SU-DHL-6 (cell line): ENCODE data around the gene TMEM8B.
"Not testable (repeated sequence)": the region's sequence is repeated elsewhere in the genome, so short reads cannot be mapped to it uniquely, and the experiment has no call there.

Source experiments
- H2AFZ ChIP-seq: fragments of 200-600 bp; sonication (generic); 2 replicates; pipeline ENCODE4 v1.6.1; 2014; ENCODE audit warnings: low read depth, mild to moderate bottlenecking, moderate library complexity, mixed read lengths, antibody characterized with exemption, low read length; ENCODE audit not compliant: severe bottlenecking
- H3F3A ChIP-seq: fragments of 200-600 bp; shearing (Covaris generic); 2 replicates; pipeline ENCODE4 v1.6.0; 2016; ENCODE audit warnings: antibody characterized with exemption, mild to moderate bottlenecking; ENCODE audit not compliant: insufficient read depth
- H3K27ac ChIP-seq: fragments of 200-600 bp; sonication (generic); 2 replicates; pipeline ENCODE4 v1.5.1; 2016; ENCODE audit warnings: low read depth, mild to moderate bottlenecking, low read length, moderate library complexity, mixed read lengths
- H3K27me3 ChIP-seq: fragments of 200-600 bp; sonication (generic), shearing (Covaris generic); 2 replicates; pipeline ENCODE4 v1.6.0; 2014; ENCODE audit warnings: mild to moderate bottlenecking, low read length
- H3K36me3 ChIP-seq: fragments of 200-600 bp; sonication (generic); 2 replicates; pipeline ENCODE4 v1.6.1; 2014; ENCODE audit warnings: mild to moderate bottlenecking, low read length, mixed read lengths
- H3K4me2 ChIP-seq: fragments of 300-600, 200-600 bp; shearing (Covaris generic), sonication (generic); 2 replicates; pipeline ENCODE4 v1.6.0; 2014; ENCODE audit warnings: low read length, low read depth, mild to moderate bottlenecking; ENCODE audit not compliant: poor library complexity, severe bottlenecking
- H3K4me3 ChIP-seq: fragments of 200-600 bp; sonication (generic); 2 replicates; pipeline ENCODE4 v1.5.1; 2014; ENCODE audit warnings: antibody characterized with exemption, low read length, mild to moderate bottlenecking, mixed read lengths; ENCODE audit not compliant: insufficient read depth, poor library complexity, severe bottlenecking
- H3K79me2 ChIP-seq: fragments of 200-600 bp; sonication (generic); 2 replicates; pipeline ENCODE4 v1.6.1; 2014; ENCODE audit warnings: mild to moderate bottlenecking, low read length, moderate library complexity; ENCODE audit not compliant: insufficient read depth
- H3K9ac ChIP-seq: fragments of 200-600 bp; sonication (generic); 2 replicates; pipeline ENCODE4 v1.7.0; 2014; ENCODE audit warnings: mild to moderate bottlenecking, low read length
- H3K9me2 ChIP-seq: fragments of 200-600 bp; sonication (generic); replicated peaks from 2 replicates; pipeline ENCODE4 v1.6.1; 2014; ENCODE audit warnings: low read length; ENCODE audit not compliant: insufficient read depth
- H3K9me3 ChIP-seq: fragments of 200-600 bp; sonication (generic); 2 replicates; pipeline ENCODE4 v1.6.1; 2014; ENCODE audit warnings: low read length, mixed read lengths; ENCODE audit not compliant: insufficient read depth
- H4K20me1 ChIP-seq: fragments of 200-600 bp; sonication (generic); 2 replicates; pipeline ENCODE4 v1.6.1; 2014; ENCODE audit warnings: low read depth, mild to moderate bottlenecking, antibody characterized with exemption, low read length, moderate library complexity, mixed read lengths
- EZH2phosphoT487 ChIP-seq: fragments of 200-600 bp; sonication (generic), shearing (Covaris generic); conservative IDR thresholded peaks from 2 replicates; pipeline ENCODE4 v1.6.1; 2018; ENCODE audit warnings: mild to moderate bottlenecking, antibody characterized with exemption, low read length, moderate library complexity, mixed read lengths
- TF ChIP-seq, protein P1 (sequence below): fragments of 200-600 bp; sonication (generic); IDR thresholded peaks from one replicate; pipeline ENCODE4 v1.5.1; 2017; ENCODE audit warnings: antibody characterized with exemption, mild to moderate bottlenecking, low read length, moderate library complexity; ENCODE audit not compliant: insufficient read depth, poor library complexity, severe bottlenecking

TMEM8B gene

GRCh38 chr9:35882263-35882848, 53.3 kb downstream of the TMEM8B start:
- Histone ChIP-seq H3K27me3 (no peaks in the 10 kb centered on the region), H3K36me3 (no peaks in the 10 kb centered on the region), H3K4me3 (no peak overlapping the region), H3K4me2 (no peak overlapping the region), H3K9me2 (no peaks in the 10 kb centered on the region), H3K9me3 (no peaks in the 10 kb centered on the region), H3K27ac (no peak overlapping the region), H4K20me1 (no peaks in the 10 kb centered on the region), H2AFZ (no peak overlapping the region), H3K79me2 (no peaks in the 10 kb centered on the region), H3K9ac (no peak overlapping the region), H3F3A (no peaks in the 10 kb centered on the region)
- TF ChIP-seq, protein P1, sequence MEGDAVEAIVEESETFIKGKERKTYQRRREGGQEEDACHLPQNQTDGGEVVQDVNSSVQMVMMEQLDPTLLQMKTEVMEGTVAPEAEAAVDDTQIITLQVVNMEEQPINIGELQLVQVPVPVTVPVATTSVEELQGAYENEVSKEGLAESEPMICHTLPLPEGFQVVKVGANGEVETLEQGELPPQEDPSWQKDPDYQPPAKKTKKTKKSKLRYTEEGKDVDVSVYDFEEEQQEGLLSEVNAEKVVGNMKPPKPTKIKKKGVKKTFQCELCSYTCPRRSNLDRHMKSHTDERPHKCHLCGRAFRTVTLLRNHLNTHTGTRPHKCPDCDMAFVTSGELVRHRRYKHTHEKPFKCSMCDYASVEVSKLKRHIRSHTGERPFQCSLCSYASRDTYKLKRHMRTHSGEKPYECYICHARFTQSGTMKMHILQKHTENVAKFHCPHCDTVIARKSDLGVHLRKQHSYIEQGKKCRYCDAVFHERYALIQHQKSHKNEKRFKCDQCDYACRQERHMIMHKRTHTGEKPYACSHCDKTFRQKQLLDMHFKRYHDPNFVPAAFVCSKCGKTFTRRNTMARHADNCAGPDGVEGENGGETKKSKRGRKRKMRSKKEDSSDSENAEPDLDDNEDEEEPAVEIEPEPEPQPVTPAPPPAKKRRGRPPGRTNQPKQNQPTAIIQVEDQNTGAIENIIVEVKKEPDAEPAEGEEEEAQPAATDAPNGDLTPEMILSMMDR = peak; percentile 100
- TF ChIP-seq EZH2phosphoT487 = no peak

DNA sequence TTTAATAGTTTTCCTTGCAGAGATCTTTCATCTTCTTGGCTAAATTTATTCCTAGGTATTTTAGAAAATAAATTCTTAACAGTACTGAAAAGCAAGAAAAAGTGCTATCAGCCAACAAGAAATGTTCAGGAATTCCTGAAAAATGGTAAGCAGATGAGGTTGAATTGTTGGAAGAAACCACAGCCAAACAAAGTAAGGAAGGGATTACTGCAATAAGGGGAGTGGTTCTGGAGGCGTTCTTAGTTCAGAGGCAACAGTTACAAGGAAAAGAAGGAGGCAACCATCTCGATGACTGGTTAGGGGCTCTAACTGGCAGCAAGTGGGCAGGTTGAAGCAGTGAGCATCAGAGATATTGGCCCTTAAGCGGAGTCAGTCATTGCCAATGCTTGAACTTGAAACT, 54.0 kb downstream of the TMEM8B start:
- Histone ChIP-seq H3K9me3 (no peaks in the 10 kb centered on the region), H4K20me1 (no peaks in the 10 kb centered on the region), H3K4me3 (no peak overlapping the region), H3K4me2 (no peak overlapping the region), H3K27ac (no peak overlapping the region), H3K36me3 (no peaks in the 10 kb centered on the region), H3K27me3 (no peaks in the 10 kb centered on the region), H2AFZ (no peak overlapping the region), H3K9ac (no peak overlapping the region), H3K79me2 (no peaks in the 10 kb centered on the region), H3K9me2 (no peaks in the 10 kb centered on the region), H3F3A (no peaks in the 10 kb centered on the region)
- TF ChIP-seq, protein P1 = no peak
- no peak for TF ChIP-seq EZH2phosphoT487

GRCh38 chr9:35884908-35885307, 55.9 kb downstream of the TMEM8B start:
- not testable (repeated sequence) for H3K4me3 ChIP-seq, H2AFZ ChIP-seq, H3K36me3 ChIP-seq, H3K9me2 ChIP-seq, H3K4me2 ChIP-seq, H4K20me1 ChIP-seq, H3K79me2 ChIP-seq, H3K9ac ChIP-seq, H3F3A ChIP-seq, H3K9me3 ChIP-seq, H3K27ac ChIP-seq, H3K27me3 ChIP-seq

DNA sequence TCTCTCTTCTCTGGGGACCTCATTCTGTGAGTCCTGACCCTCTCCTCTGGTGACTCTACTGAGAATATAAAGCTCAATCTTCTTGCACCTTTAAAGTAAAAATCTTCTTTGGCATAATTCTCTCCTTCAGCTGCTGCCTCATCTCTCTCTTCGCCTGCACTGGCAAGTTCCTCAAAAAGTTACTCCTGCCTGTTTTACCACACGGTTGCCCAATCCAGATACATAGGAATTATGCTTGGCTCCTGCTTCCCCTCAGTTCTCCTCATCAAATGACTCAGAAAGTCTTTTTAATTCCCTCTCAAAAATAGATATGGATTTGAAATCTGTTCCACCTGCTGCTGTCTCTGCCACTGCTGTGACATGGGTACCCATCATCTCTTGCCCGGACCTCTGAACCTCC, 62.6 kb downstream of the TMEM8B start:
- Histone ChIP-seq H3K9me2 (no peaks in the 10 kb centered on the region), H3K9me3 (no peaks in the 10 kb centered on the region), H3K27me3 (no peaks in the 10 kb centered on the region), H3K27ac (no peak overlapping the region), H3K4me2 (no peak overlapping the region), H3K79me2 (no peaks in the 10 kb centered on the region), H3K9ac (no peak overlapping the region), H4K20me1 (no peaks in the 10 kb centered on the region), H3K4me3 (no peak overlapping the region), H3K36me3 (no peaks in the 10 kb centered on the region), H2AFZ (no peak overlapping the region), H3F3A (no peaks in the 10 kb centered on the region)
- TF ChIP-seq, protein P1 = no peak
- no peak for TF ChIP-seq EZH2phosphoT487
